ENCODE measurements around the gene CHL1.

CHL1 gene

GRCh38 chr3:228442-229182 is 32.0 kb downstream of the CHL1 start:
- no peak for DNase-seq

GRCh38 chr3:229183-229661 is 32.7 kb downstream of the CHL1 start:
- no peak for DNase-seq

- no peak for DNase-seq
These were observed 40.3 kb downstream of the CHL1 start for GRCh38 chr3:236881-237280.

GRCh38 chr3:242602-243355 is 46.2 kb downstream of the CHL1 start:
- no peak for DNase-seq

- no peak for DNase-seq
These were observed 46.8 kb downstream of the CHL1 start for GRCh38 chr3:243356-243725.

GRCh38 chr3:244041-244440 is 47.5 kb downstream of the CHL1 start:
- DNase-seq, result no peak

- DNase-seq, result no peak
These were observed 51.4 kb downstream of the CHL1 start for GRCh38 chr3:247916-248315.

- DNase-seq, result no peak
These were observed 52.4 kb downstream of the CHL1 start for GRCh38 chr3:248864-249520.

GRCh38 chr3:249587-250262 is 53.2 kb downstream of the CHL1 start:
- no peak for DNase-seq

GRCh38 chr3:256501-256900 is 59.9 kb downstream of the CHL1 start:
- DNase-seq, result no peak

GRCh38 chr3:257826-258225 is 61.3 kb downstream of the CHL1 start:
- no peak for DNase-seq

- no peak for DNase-seq
These were observed 64.3 kb downstream of the CHL1 start for GRCh38 chr3:260898-261297.

GRCh38 chr3:263393-263792 is 66.8 kb downstream of the CHL1 start:
- no peak for DNase-seq

- no peak for DNase-seq
These were observed 68.0 kb downstream of the CHL1 start for GRCh38 chr3:264394-265156.

- DNase-seq, result no peak
These were observed 70.5 kb downstream of the CHL1 start for GRCh38 chr3:267101-267500.

GRCh38 chr3:270688-271087 is 74.1 kb downstream of the CHL1 start:
- no peak for DNase-seq

GRCh38 chr3:274927-275326 is 78.4 kb downstream of the CHL1 start:
- DNase-seq, result no peak

- DNase-seq, result no peak
These were observed 81.3 kb downstream of the CHL1 start for GRCh38 chr3:277873-278272.

- peak in 1 of 2 experiments; percentile 32 for DNase-seq
These were observed 81.9 kb downstream of the CHL1 start for GRCh38 chr3:278300-279064.

GRCh38 chr3:279325-279724 is 82.8 kb downstream of the CHL1 start:
- DNase-seq, result no peak

GRCh38 chr3:280681-281080 is 84.1 kb downstream of the CHL1 start:
- no peak for DNase-seq

GRCh38 chr3:284322-284721 is 87.8 kb downstream of the CHL1 start:
- no peak for DNase-seq

Measured in NCI-H1930 (cell line).